Endodermal cell (in vitro differentiated cells): ENCODE results near the gene PCSK6. TPM values are rescaled to one million over a fixed set of nuclear protein-coding genes. Genes with fewer than 3 reads are reported as not detected.

Source experiments
- DNase-seq: peaks from one replicate; pipeline ENCODE4 v3.0.0-alpha.2; 2017
- H3K27ac ChIP-seq: 2 replicates; pipeline ENCODE4 v1.5.1; 2013; ENCODE audit warnings: mild to moderate bottlenecking, low read depth, low read length, moderate library complexity
- H3K27me3 ChIP-seq: 2 replicates; pipeline ENCODE4 v1.6.1; 2013; ENCODE audit warnings: mild to moderate bottlenecking, low read length, moderate library complexity; ENCODE audit not compliant: insufficient read depth, control insufficient read depth, poor library complexity, severe bottlenecking
- H3K36me3 ChIP-seq: 2 replicates; pipeline ENCODE4 v1.7.0; 2013; ENCODE audit warnings: mild to moderate bottlenecking, low read length, moderate library complexity; ENCODE audit not compliant: control insufficient read depth, insufficient read depth
- H3K4me1 ChIP-seq: one replicate; pipeline ENCODE4 v1.7.0; 2013; ENCODE audit warnings: low read length; ENCODE audit not compliant: control insufficient read depth, insufficient read depth
- H3K4me3 ChIP-seq: 2 replicates; pipeline ENCODE4 v1.5.1; 2013; ENCODE audit warnings: mild to moderate bottlenecking, low read length, moderate library complexity
- H3K9ac ChIP-seq: 2 replicates; pipeline ENCODE4 v1.6.1; 2013; ENCODE audit warnings: mild to moderate bottlenecking, low read length, moderate library complexity; ENCODE audit not compliant: poor library complexity, severe bottlenecking; ENCODE audit errors: extremely low read depth
- H3K9me3 ChIP-seq: 2 replicates; pipeline ENCODE4 v1.6.1; 2013; ENCODE audit warnings: mild to moderate bottlenecking, low read length, moderate library complexity; ENCODE audit not compliant: control insufficient read depth
- H3K27ac Mint-ChIP-seq: 2 replicates; pipeline ENCODE4 v1.8.0; 2020; ENCODE audit warnings: mixed read lengths
- H3K27me3 Mint-ChIP-seq: 2 replicates; pipeline ENCODE4 v1.8.0; 2021; ENCODE audit warnings: mild to moderate bottlenecking, mixed read lengths; ENCODE audit not compliant: insufficient read depth
- H3K36me3 Mint-ChIP-seq: 2 replicates; pipeline ENCODE4 v1.8.0; 2020; ENCODE audit warnings: low read depth, mixed read lengths
- H3K4me1 Mint-ChIP-seq: 2 replicates; pipeline ENCODE4 v1.8.0; 2020; ENCODE audit warnings: mixed read lengths
- H3K4me3 Mint-ChIP-seq: 2 replicates; pipeline ENCODE4 v1.8.0; 2020; ENCODE audit warnings: mild to moderate bottlenecking, moderate library complexity, mixed read lengths
- H3K9me3 Mint-ChIP-seq: 2 replicates; pipeline ENCODE4 v1.8.0; 2020; ENCODE audit warnings: mild to moderate bottlenecking, mixed read lengths
- WGBS, 2 experiments: methylation state at CpG; one replicate each; pipeline versions ENCODE4 v1.1.5 to v1.1.7; 2013; ENCODE audit warnings: missing lambda C conversion rate in 2 of 2, mixed read lengths in 1 of 2; ENCODE audit not compliant: insufficient coverage in 1 of 2, insufficient read length in 1 of 2; 5-methylcytosine and 5-hydroxymethylcytosine counted together
- total RNA-seq, 2 donors: library from RNA; stranded (reverse); fragmentation: NEBNext Ultra II Directional in 1 of 2; extraction: Animal tissue kit (Norgen Biotek cat#: 25700) in 1 of 2; gene quantifications; 2 replicates in 1 of 2; 3 replicates in 1 of 2; pipeline ENCODE4 v1.2.1, GENCODE V29; 2021
- TF ChIP-seq, protein P1 (sequence below): fragments of 200-600 bp; sonication (generic); conservative IDR thresholded peaks from 2 replicates; pipeline ENCODE4 v1.5.0; 2021; ENCODE audit warnings: antibody characterized with exemption, mild to moderate bottlenecking

Gene PCSK6
- total RNA-seq, 2 donors from 2014 or later = 6.6 to 9.8 TPM

DNA sequence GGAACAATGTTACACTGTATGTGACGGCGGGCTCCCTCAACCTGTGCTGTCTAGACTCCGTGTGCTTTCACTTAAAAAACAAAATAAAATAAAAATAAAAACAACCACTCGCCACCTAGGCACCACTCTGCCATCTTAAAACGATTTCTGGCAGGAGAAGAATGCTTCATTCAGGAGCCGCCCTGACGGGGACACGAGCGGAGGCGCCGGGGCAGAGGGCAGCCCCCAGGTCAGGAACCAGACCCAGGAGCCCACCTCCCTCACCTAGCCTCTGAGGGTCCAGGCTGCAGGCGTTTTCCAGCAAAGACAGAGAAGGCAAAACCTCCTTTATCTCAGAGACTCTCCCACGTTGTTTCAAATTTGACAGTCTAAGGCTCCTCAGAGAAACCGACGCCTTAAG is 109.4 kb downstream of the PCSK6 start:
- 87 to 88% methylated on average over 2 to 15 of the region's 15 CpGs for WGBS, 2 experiments
- Mint-ChIP-seq H3K36me3 (no peaks in the 10 kb centered on the region), H3K4me3 (no peak overlapping the region), H3K27ac (peak overlapping the region; percentile 75), H3K4me1 (peaks cover 11% of the 10 kb centered on the region), H3K9me3 (no peaks in the 10 kb centered on the region), H3K27me3 (no peaks in the 10 kb centered on the region)
- Histone ChIP-seq H3K36me3 (no peaks in the 10 kb centered on the region), H3K4me3 (no peak overlapping the region), H3K4me1 (peaks cover 16% of the 10 kb centered on the region), H3K27ac (no peak overlapping the region), H3K9ac (peak overlapping the region; percentile 7), H3K9me3 (no peaks in the 10 kb centered on the region), H3K27me3 (no peaks in the 10 kb centered on the region)
- TF ChIP-seq, protein P1, sequence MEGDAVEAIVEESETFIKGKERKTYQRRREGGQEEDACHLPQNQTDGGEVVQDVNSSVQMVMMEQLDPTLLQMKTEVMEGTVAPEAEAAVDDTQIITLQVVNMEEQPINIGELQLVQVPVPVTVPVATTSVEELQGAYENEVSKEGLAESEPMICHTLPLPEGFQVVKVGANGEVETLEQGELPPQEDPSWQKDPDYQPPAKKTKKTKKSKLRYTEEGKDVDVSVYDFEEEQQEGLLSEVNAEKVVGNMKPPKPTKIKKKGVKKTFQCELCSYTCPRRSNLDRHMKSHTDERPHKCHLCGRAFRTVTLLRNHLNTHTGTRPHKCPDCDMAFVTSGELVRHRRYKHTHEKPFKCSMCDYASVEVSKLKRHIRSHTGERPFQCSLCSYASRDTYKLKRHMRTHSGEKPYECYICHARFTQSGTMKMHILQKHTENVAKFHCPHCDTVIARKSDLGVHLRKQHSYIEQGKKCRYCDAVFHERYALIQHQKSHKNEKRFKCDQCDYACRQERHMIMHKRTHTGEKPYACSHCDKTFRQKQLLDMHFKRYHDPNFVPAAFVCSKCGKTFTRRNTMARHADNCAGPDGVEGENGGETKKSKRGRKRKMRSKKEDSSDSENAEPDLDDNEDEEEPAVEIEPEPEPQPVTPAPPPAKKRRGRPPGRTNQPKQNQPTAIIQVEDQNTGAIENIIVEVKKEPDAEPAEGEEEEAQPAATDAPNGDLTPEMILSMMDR = no peak
- DNase-seq = no peak

DNA sequence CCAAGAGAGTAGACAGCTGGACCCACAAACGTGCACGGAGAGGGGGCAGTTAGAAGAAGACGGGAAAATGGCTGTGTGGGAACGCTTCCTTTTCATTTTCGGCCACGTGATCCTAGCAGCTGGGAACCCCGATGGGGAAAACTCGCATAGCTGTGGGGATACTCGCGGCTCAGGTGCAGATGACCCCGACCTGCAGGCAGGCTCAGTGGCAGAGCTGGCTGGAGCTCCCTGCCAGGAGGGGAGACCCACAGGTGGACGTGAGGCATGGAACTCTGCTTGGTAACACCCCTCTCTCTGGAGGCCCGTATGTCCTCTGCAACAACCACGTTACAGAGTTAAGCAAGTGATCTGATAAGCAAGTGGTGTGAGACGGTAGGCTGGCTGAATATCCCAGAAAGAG is 109.9 kb downstream of the PCSK6 start:
- TF ChIP-seq, protein P1 = no peak
- H3K27ac Mint-ChIP-seq = no peak overlapping the region

DNA sequence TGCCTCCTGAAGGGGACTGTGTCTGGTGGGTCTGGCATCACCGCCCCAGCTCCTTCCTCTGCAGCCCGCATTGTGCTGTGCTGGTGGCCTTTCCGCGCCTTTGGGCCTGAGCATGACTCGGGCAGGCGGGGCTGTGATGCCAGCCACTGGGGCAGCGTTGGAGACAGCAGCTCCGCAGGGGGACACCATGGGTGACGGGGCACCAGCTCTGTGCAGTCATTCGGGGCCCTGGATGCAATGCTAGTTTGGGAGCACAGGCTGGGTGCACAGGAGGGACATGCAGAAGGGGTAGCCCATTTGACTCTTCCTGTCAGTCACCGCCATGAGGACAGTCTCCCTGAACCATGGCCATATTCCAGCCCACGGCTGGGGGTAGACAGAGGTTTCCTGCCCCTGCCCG is 110.6 kb downstream of the PCSK6 start:
- Mint-ChIP-seq H3K27ac (no peak overlapping the region), H3K4me3 (no peak overlapping the region)

More for the DNA sequence above, 109.9 kb downstream of the PCSK6 start:
- peaks cover 11% of the 10 kb centered on the region for H3K4me1 Mint-ChIP-seq
- H3K4me3 ChIP-seq = no peak overlapping the region
- H3K9me3 Mint-ChIP-seq = no peaks in the 10 kb centered on the region
- 84 to 90% methylated on average over 14 to 15 of the region's 15 CpGs for WGBS, 2 experiments
- peak overlapping the region; percentile 8 for H3K9ac ChIP-seq
- H3K36me3 ChIP-seq = no peaks in the 10 kb centered on the region
- H3K4me1 ChIP-seq = peaks cover 16% of the 10 kb centered on the region
- H3K9me3 ChIP-seq = no peaks in the 10 kb centered on the region
- no peak for DNase-seq
- no peaks in the 10 kb centered on the region for H3K27me3 ChIP-seq
- H3K4me3 Mint-ChIP-seq = no peak overlapping the region
- no peak overlapping the region for H3K27ac ChIP-seq
- no peaks in the 10 kb centered on the region for H3K27me3 Mint-ChIP-seq
- H3K36me3 Mint-ChIP-seq = no peaks in the 10 kb centered on the region

More for the DNA sequence above, 110.6 kb downstream of the PCSK6 start:
- no peaks in the 10 kb centered on the region for H3K9me3 ChIP-seq
- 91 to 93% methylated on average over 8 to 13 of the region's 13 CpGs for WGBS, 2 experiments
- TF ChIP-seq, protein P1 = no peak
- no peak overlapping the region for H3K4me3 ChIP-seq
- H3K4me1 Mint-ChIP-seq = peaks cover 11% of the 10 kb centered on the region
- H3K9ac ChIP-seq = no peak overlapping the region
- H3K4me1 ChIP-seq = peaks cover 16% of the 10 kb centered on the region
- H3K27me3 ChIP-seq = no peaks in the 10 kb centered on the region
- no peak for DNase-seq
- H3K36me3 Mint-ChIP-seq = no peaks in the 10 kb centered on the region
- H3K27ac ChIP-seq = no peak overlapping the region
- no peaks in the 10 kb centered on the region for H3K36me3 ChIP-seq
- H3K27me3 Mint-ChIP-seq = no peaks in the 10 kb centered on the region
- H3K9me3 Mint-ChIP-seq = no peaks in the 10 kb centered on the region
